Adrenal gland (tissue), 5 donors: ENCODE results near the gene UPK3B.
A peak's percentile ranks its signal among the peaks of the same experiment; 100 is the strongest.

Source experiments
- POLR2A ChIP-seq, 2 donors: fragments of 450-650 bp; IDR thresholded peaks; one replicate each; pipeline ENCODE4 v1.6.1; 2017; ENCODE audit warnings: antibody characterized with exemption in 2 of 2, mild to moderate bottlenecking in 2 of 2, moderate library complexity in 1 of 2
- TF ChIP-seq, protein P1 (sequence below), 6 experiments: fragments of 450-650 bp in 4 of 6; fragments of 200-600 bp in 2 of 6; sonication (generic) in 1 of 6; IDR thresholded peaks; 1 replicate in 5 of 6; 2 replicates in 1 of 6; pipeline versions ENCODE4 v1.5.1 to v1.8.0; 2016 to 2021; ENCODE audit warnings: antibody characterized with exemption in 6 of 6, mild to moderate bottlenecking in 2 of 6, moderate library complexity in 1 of 6
- donor health status: DM: no; HTN: no; CAD: no.

DNA sequence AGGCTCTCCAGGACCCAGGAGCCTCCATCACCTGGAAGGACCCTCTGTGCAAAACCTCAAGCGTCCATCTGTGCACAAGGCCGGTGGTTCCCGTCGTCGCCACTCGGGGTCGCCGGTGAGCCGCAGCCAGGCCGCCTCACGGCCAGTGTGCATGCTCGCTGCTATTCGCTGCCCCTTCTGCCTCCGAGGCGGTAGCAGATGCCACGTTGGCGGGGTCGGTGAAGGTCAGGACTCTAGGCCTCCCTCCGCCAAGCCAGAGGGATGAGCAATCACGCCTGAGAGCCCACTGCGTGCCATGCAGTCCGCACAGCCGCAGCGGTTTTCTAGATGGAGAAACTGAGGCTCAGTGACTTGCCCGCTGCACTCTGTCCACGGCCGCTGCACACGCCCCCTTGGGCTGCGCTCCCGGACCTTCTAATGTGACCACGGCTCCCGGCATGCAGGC, 5.7 kb downstream of the UPK3B start:
- TF ChIP-seq, protein P1, sequence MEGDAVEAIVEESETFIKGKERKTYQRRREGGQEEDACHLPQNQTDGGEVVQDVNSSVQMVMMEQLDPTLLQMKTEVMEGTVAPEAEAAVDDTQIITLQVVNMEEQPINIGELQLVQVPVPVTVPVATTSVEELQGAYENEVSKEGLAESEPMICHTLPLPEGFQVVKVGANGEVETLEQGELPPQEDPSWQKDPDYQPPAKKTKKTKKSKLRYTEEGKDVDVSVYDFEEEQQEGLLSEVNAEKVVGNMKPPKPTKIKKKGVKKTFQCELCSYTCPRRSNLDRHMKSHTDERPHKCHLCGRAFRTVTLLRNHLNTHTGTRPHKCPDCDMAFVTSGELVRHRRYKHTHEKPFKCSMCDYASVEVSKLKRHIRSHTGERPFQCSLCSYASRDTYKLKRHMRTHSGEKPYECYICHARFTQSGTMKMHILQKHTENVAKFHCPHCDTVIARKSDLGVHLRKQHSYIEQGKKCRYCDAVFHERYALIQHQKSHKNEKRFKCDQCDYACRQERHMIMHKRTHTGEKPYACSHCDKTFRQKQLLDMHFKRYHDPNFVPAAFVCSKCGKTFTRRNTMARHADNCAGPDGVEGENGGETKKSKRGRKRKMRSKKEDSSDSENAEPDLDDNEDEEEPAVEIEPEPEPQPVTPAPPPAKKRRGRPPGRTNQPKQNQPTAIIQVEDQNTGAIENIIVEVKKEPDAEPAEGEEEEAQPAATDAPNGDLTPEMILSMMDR (IDR thresholded peaks at IDR 0.05) = peak in 3 of 6 experiments; percentile 64 to 84 (median 79)
- no peak for TF ChIP-seq POLR2A (IDR thresholded peaks at IDR 0.05)
